ENCODE results near the gene CDS2.

Gene CDS2

DNA sequence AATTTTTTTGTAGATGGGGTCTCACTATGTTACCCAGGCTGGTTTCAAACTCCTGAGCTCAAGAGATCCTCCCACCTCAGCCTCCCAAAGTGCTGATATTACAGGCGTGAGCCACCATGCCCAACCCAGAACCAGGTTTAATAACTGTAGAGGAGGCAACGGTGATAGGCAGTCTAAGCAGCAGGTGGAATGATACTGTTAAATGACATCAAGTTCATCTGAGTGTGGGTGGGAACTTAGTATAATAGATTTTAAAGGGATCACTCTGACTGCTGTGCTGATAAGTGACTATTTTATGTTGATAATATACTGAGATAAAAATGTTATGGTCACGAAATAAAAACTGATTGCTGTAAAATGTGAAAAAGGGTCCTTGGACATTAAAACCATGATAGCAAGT is 38.1 kb upstream of the CDS2 start:
- TF ChIP-seq POLR2A (IDR thresholded peaks at IDR 0.05; ENCODE audit: extremely low read depth, insufficient read length): no peak
- TF ChIP-seq MYC (IDR thresholded peaks at IDR 0.05; ENCODE audit: low read depth, low read length): no peak
- TF ChIP-seq, protein P1, sequence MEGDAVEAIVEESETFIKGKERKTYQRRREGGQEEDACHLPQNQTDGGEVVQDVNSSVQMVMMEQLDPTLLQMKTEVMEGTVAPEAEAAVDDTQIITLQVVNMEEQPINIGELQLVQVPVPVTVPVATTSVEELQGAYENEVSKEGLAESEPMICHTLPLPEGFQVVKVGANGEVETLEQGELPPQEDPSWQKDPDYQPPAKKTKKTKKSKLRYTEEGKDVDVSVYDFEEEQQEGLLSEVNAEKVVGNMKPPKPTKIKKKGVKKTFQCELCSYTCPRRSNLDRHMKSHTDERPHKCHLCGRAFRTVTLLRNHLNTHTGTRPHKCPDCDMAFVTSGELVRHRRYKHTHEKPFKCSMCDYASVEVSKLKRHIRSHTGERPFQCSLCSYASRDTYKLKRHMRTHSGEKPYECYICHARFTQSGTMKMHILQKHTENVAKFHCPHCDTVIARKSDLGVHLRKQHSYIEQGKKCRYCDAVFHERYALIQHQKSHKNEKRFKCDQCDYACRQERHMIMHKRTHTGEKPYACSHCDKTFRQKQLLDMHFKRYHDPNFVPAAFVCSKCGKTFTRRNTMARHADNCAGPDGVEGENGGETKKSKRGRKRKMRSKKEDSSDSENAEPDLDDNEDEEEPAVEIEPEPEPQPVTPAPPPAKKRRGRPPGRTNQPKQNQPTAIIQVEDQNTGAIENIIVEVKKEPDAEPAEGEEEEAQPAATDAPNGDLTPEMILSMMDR (IDR thresholded peaks at IDR 0.05; ENCODE audit: low read depth, low read length): no peak
- TF ChIP-seq, protein P2, sequence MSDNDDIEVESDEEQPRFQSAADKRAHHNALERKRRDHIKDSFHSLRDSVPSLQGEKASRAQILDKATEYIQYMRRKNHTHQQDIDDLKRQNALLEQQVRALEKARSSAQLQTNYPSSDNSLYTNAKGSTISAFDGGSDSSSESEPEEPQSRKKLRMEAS (IDR thresholded peaks at IDR 0.05; ENCODE audit: low read depth, low read length): no peak
- no peak overlapping the region for H3K4me3 ChIP-seq (ENCODE audit: low read depth, low read length)

DNA sequence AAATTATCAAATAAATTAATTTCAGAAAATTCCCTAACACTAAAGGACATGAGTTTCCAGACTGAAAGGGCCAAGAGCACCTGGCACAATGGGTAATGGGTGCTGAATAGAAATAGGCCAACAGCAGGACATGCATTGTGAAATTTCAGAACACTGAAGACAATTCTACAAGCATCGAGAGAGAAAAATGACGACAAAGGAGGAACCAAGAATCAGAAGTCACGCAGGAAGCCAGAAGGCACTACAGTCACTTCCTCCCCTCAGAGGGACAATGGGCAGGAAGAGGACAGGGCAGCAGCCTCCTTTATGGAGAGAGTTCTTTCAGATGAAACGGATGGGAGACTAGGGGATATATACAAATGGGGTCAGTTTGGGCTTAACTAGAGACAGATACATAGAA is 36.6 kb upstream of the CDS2 start:
- peak; percentile 88 for DNase-seq (ENCODE audit: low read depth)
- H3K4me3 ChIP-seq (ENCODE audit: low read depth, low read length): no peak overlapping the region
- TF ChIP-seq MYC (IDR thresholded peaks at IDR 0.05; ENCODE audit: low read depth, low read length) (peak; percentile 54; the same call in 1 of the 2 replicates), POLR2A (IDR thresholded peaks at IDR 0.05; ENCODE audit: extremely low read depth, insufficient read length) (no peak)
- TF ChIP-seq, protein P1 (IDR thresholded peaks at IDR 0.05; ENCODE audit: low read depth, low read length): no peak
- TF ChIP-seq, protein P2 (IDR thresholded peaks at IDR 0.05; ENCODE audit: low read depth, low read length): peak; percentile 59; the same call in 1 of the 2 replicates

More for the DNA sequence above, 38.1 kb upstream of the CDS2 start:
- no peak for DNase-seq (ENCODE audit: low read depth)

DNA sequence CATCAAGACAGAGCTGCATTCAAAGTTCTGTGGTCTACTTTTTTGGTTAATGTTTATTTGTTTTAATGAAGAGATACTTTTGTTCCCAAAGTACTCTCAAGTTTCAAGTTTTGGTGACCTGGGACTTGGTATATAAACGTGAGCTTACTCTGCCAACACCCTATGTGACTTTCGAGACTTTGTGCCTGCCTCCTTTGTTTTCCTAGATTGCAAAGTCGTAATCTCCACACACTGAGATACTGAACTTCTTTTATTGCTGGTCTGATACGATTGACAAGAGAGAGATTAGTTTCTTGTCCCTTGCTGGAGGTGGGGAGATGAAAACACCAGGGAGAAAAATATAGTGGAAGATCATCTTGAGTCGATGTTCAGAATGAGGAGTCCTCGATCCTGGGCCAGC is 34.9 kb upstream of the CDS2 start:
- TF ChIP-seq MYC (IDR thresholded peaks at IDR 0.05; ENCODE audit: low read depth, low read length) (no peak), POLR2A (IDR thresholded peaks at IDR 0.05; ENCODE audit: extremely low read depth, insufficient read length) (no peak)
- TF ChIP-seq, protein P1 (IDR thresholded peaks at IDR 0.05; ENCODE audit: low read depth, low read length): no peak
- TF ChIP-seq, protein P2 (IDR thresholded peaks at IDR 0.05; ENCODE audit: low read depth, low read length): no peak
- no peak overlapping the region for H3K4me3 ChIP-seq (ENCODE audit: low read depth, low read length)
- no peak for DNase-seq (ENCODE audit: low read depth)

DNA sequence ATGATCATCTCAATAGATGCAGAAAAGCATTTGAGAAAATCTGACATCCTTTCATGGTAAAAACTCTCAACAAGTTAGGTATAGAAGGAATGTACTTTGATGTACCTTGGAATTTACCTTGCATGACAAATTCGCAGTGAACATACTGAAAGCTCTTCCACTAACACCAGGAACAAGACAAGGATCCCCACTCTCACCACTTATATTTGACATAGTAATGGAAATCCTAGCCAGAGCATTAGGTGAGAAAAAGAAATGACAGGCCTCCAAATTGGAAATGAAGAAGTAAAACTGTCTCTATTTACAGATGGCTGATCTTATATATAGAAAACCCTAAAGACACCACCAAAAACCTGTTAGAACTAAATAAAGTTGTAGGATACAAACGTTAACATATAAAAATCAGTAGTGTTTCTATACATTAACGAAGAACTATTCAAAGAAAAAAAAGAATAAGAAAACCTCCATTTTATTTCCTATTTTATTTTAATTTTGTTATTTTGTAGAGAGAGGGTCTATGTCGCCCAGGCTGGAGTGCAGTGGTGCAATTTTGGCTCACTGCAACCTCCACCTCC is 34.0 kb upstream of the CDS2 start:
- no peak overlapping the region for H3K4me3 ChIP-seq (ENCODE audit: low read depth, low read length)
- TF ChIP-seq, protein P1 (IDR thresholded peaks at IDR 0.05; ENCODE audit: low read depth, low read length): no peak
- TF ChIP-seq POLR2A (IDR thresholded peaks at IDR 0.05; ENCODE audit: extremely low read depth, insufficient read length): no peak
- TF ChIP-seq, protein P2 (IDR thresholded peaks at IDR 0.05; ENCODE audit: low read depth, low read length): no peak
- TF ChIP-seq MYC (IDR thresholded peaks at IDR 0.05; ENCODE audit: low read depth, low read length): no peak
- DNase-seq (ENCODE audit: low read depth): no peak

DNA sequence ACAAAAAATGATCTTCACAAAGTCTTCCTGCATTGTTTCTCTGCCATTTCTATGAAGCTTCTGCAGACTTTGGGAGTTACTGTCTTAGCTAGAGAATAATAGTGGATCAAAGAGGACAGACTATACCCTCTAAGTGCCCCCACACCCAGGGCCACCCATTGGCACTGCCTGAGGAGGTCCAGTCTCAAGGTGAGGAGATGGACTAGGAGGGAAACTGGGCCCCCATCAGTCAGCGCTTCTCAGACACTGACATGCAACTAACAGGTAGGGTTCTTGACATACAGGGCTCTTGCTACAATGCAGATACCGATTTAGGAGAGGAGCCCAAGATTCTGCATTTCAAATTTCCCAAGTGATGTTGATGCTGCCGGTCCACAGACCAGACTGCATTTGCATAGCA is 31.4 kb upstream of the CDS2 start:
- DNase-seq (ENCODE audit: low read depth): no peak
- H3K4me3 ChIP-seq (ENCODE audit: low read depth, low read length): no peak overlapping the region
- TF ChIP-seq POLR2A (IDR thresholded peaks at IDR 0.05; ENCODE audit: extremely low read depth, insufficient read length) (no peak), MYC (IDR thresholded peaks at IDR 0.05; ENCODE audit: low read depth, low read length) (no peak)
- TF ChIP-seq, protein P2 (IDR thresholded peaks at IDR 0.05; ENCODE audit: low read depth, low read length): no peak
- TF ChIP-seq, protein P1 (IDR thresholded peaks at IDR 0.05; ENCODE audit: low read depth, low read length): no peak

Data from NB4 (cell line).